ENCODE results near the gene DISP3.

The DISP3 gene

DNA sequence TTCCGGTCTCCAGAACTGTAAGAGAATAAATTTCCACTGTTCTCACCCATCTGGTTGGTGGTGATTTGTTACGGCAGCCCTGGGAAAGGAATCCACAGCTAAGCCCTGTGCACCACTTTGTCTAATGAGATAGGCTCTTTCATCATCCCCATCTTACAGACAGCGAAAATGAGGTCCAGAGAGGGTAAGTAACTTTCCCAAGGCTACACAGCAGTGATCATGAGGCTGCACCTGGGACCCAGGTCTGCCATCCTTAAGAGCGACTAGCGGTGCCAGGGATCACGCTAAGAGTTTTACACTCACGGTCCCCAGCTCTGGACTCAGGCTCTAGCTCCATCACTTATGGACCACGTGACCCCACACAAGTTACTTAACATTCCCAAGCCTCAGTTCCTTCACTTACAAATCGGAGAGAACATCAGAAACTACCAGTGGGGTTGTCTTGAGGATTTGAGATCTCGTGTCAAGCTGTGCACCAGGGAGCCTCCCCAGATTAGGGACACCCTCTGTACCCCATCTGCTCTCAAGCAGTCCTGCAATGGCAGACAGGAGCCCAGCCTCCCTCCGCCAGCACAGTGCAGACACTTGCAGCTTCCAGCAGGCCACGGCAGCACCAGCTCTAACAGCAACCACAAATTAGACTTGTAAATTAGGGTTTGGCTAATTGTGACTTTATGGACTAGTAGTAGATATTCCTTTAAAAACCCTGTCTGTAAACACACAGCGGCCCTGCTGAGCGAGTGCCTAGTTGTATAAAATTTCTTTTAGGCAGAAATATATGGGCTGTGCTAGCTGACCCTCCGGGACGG, 87.3 kb downstream of the DISP3 start:
- Histone ChIP-seq H3K4me1 (ENCODE audit: insufficient read depth, low read length) (peaks cover 13% of the 10 kb centered on the region), H3K36me3 (ENCODE audit: insufficient read depth, low read length) (no peaks in the 10 kb centered on the region), H3K27me3 (ENCODE audit: insufficient read depth, low read length) (peaks cover 12% of the 10 kb centered on the region), H3K9me3 (ENCODE audit: low read length) (no peaks in the 10 kb centered on the region), H3K4me3 (ENCODE audit: low read length) (no peak overlapping the region), H2AFZ (ENCODE audit: low read depth, low read length) (no peak overlapping the region)

DNA sequence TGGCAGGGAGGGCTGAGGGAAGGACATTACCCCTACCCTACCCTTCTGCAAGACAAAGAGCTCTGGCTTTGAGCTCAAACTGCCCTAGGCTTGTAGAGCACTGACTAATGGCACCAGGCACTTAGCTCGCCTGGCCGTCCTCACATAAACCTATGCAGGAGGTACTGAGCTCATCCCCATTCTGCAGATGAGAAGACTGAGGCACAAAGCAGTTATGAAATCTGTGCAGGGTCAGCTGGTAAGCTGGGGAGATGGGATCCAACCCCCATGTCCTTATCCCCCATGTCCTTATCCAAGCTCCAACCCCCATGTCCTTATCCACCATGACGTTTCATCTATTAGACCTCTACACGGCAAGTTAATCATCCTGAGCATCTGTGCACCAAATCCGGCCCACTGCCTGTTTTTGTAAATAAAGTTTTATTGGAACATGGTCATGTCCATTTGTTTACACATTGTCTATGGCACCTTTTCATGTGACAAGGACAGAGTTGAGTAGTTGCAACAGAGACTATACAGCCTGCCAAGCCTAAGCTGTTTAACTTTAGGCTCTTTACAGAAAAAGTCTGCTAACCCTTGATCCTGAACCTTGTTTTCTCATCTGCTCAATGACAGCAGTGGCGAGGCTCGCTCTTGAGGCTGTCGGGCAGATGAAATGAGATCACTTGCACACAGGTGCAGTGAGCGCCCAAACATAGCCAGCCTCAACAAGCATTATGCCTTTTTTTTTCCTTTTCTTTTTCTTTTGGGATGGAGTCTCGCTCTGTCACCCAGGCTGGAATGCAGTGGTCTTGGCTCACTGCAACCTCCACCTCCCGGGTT, 88.5 kb downstream of the DISP3 start:
- H3K4me3 ChIP-seq (ENCODE audit: low read length) = no peak overlapping the region
- H3K9me3 ChIP-seq (ENCODE audit: low read length) = no peaks in the 10 kb centered on the region
- peaks cover 12% of the 10 kb centered on the region for H3K27me3 ChIP-seq (ENCODE audit: insufficient read depth, low read length)
- no peak overlapping the region for H2AFZ ChIP-seq (ENCODE audit: low read depth, low read length)
- no peaks in the 10 kb centered on the region for H3K36me3 ChIP-seq (ENCODE audit: insufficient read depth, low read length)
- peaks cover 13% of the 10 kb centered on the region for H3K4me1 ChIP-seq (ENCODE audit: insufficient read depth, low read length)

DNA sequence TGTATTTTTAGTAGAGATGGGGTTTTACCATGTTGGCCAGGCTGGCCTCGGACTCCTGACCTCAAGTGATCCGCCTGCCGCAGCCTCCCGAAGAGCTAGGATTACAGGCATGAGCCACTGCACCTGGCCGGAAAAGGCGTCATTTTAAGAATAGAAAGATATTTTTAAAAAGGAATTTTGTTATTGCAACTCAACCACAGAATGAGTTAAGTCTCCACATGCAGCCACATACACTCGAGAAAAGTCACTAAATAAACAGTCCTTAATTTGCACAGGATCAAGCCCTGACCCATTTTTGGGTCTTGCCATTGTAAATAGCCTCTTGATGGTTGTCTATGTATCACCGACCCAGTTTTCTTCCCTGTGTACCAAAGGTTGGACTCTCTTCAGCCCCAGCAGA, 89.7 kb downstream of the DISP3 start:
- Histone ChIP-seq H3K36me3 (ENCODE audit: insufficient read depth, low read length) (no peaks in the 10 kb centered on the region), H2AFZ (ENCODE audit: low read depth, low read length) (no peak overlapping the region), H3K27me3 (ENCODE audit: insufficient read depth, low read length) (peaks cover 12% of the 10 kb centered on the region), H3K4me1 (ENCODE audit: insufficient read depth, low read length) (peaks cover 6% of the 10 kb centered on the region), H3K4me3 (ENCODE audit: low read length) (no peak overlapping the region), H3K9me3 (ENCODE audit: low read length) (no peaks in the 10 kb centered on the region)

DNA sequence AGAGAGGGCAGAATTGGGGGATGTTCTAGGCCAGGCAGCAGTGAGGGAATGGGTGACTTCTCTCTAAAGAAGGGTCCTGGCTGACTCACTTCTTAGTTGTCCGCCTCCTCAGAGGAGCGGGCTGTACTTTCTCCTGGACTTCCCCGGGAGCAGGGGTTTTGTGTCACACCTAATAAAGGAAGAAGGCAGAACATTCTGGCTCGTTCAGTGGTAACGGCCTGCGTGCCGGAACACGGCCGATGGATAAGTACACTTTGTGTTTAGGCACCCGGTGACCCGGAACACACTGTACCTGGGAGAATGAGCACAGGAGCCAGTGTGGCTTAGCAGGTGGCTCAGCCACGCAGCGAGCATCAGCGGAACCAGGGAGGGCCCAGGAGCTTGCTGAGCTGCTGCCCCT, 90.6 kb downstream of the DISP3 start:
- Histone ChIP-seq H3K4me1 (ENCODE audit: insufficient read depth, low read length) (no peaks in the 10 kb centered on the region), H2AFZ (ENCODE audit: low read depth, low read length) (no peak overlapping the region), H3K27me3 (ENCODE audit: insufficient read depth, low read length) (peaks cover 12% of the 10 kb centered on the region), H3K9me3 (ENCODE audit: low read length) (no peaks in the 10 kb centered on the region), H3K36me3 (ENCODE audit: insufficient read depth, low read length) (no peaks in the 10 kb centered on the region), H3K4me3 (ENCODE audit: low read length) (no peak overlapping the region)

DNA sequence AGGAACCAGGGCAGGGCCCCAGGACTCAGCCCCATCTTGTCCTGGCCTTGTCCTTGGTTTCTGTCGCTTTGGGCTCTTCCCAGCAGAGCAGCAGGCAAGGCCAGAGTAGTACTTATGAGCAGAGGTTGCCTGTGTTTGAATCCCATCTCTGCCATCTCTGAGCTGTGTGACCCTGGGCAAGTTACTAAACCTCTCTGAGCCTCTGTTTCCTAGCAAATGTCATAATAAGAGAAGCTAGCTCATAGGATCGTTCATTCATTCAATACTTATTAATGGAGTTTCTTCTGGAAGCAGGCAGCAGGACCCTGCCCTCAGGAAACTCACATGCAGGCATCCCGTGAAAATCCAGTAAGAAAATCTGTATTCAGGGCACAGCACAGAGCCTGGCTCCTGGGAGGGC, 91.0 kb downstream of the DISP3 start:
- H3K27me3 ChIP-seq (ENCODE audit: insufficient read depth, low read length) = peaks cover 10% of the 10 kb centered on the region
- H3K4me1 ChIP-seq (ENCODE audit: insufficient read depth, low read length) = no peaks in the 10 kb centered on the region
- H2AFZ ChIP-seq (ENCODE audit: low read depth, low read length) = no peak overlapping the region
- no peak overlapping the region for H3K4me3 ChIP-seq (ENCODE audit: low read length)
- H3K36me3 ChIP-seq (ENCODE audit: insufficient read depth, low read length) = no peaks in the 10 kb centered on the region
- no peaks in the 10 kb centered on the region for H3K9me3 ChIP-seq (ENCODE audit: low read length)

DNA sequence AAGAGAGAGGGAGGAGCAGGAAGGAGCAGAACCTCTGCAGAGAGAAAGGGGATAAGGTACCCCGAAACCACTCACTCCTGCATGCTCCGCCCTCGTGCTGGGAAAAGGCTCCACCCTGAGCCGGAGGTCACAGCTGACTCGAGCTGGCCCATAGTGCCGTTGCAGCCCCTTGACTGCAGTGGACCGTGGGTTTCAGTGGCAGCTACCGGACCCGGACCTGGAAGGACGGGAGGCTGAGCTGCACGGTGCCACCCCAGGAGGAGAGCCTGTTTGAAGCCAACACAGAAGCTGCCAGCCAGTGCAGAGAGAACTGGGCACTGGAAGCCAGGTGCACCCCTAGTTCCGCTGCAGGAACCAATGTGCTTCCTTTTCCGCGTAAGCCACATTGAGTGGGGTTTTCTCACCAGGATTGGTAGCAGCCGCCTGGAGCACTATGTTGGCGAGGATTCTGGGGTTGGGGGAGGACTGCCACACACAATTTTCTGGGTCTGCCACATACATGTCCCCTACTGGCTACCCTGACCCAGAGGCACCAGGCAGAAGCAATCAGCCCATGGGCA, 91.9 kb downstream of the DISP3 start:
- H3K9me3 ChIP-seq (ENCODE audit: low read length) = no peaks in the 10 kb centered on the region
- no peak overlapping the region for H2AFZ ChIP-seq (ENCODE audit: low read depth, low read length)
- H3K4me3 ChIP-seq (ENCODE audit: low read length) = no peak overlapping the region
- no peaks in the 10 kb centered on the region for H3K4me1 ChIP-seq (ENCODE audit: insufficient read depth, low read length)
- H3K27me3 ChIP-seq (ENCODE audit: insufficient read depth, low read length) = peaks cover 7% of the 10 kb centered on the region
- H3K36me3 ChIP-seq (ENCODE audit: insufficient read depth, low read length) = no peaks in the 10 kb centered on the region

DNA sequence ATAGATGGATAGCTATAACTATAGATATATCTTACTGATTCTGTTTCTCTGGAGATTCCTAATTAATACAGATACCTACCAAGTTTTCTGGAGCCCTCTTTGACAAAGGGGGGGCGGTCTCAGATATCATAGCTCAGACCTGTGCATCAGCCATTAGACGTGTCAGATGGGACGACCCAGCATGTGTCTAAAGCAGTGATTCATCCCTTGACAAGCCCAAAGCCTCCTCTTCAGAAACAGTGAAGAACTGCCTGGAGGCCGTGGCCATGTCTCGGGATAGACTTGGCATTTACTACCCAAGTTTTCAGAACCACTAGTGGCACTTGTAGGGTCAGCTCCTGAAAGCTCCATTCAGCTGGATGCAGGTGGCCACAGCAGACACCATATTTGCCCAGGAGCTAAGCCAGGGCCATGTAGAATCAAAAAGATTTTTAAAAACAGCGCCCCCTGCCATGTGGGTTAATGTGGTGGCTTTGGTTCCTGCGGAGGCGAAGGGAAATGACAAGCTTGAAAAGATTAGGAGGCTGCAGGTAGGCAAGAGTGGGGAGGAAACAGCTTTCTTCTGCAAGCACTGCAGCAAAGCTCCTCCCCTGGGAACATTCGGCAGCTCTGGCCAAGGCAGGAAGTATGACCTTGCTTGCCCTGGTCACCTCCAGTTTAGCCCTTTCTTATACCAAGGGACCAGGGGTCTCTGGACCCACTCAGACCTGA, 93.1 kb downstream of the DISP3 start:
- H3K4me1 ChIP-seq (ENCODE audit: insufficient read depth, low read length) = no peaks in the 10 kb centered on the region
- H3K36me3 ChIP-seq (ENCODE audit: insufficient read depth, low read length) = no peaks in the 10 kb centered on the region
- H3K9me3 ChIP-seq (ENCODE audit: low read length) = no peaks in the 10 kb centered on the region
- peaks cover 6% of the 10 kb centered on the region for H3K27me3 ChIP-seq (ENCODE audit: insufficient read depth, low read length)
- H3K4me3 ChIP-seq (ENCODE audit: low read length) = no peak overlapping the region
- H2AFZ ChIP-seq (ENCODE audit: low read depth, low read length) = no peak overlapping the region

DNA sequence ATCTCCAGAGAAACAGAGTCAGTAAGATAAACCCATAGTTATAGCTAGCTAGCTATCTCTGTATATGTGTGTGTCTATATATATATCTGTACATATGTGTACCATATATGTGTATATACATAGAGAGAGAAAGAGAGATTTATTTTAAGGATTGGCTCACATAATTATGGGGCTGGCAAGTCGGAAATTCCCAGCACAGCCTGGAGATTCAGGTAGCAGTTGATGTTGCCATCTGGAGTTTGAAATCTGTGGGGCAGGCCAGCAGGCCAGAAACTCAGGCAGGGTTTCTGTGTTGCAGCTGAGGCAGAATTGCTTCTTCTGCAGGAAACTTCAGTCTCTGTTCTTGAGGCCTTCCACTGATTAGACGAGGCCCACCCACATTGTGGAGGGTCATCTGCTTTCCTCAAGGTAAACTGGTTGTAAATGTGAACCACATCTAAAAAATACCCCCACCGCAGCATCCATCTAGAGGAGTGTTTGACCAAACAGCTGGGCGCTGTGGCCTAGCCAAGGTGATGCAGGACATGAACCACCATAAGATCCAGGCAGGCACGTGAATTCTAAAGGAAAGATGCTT, 94.2 kb downstream of the DISP3 start:
- H3K9me3 ChIP-seq (ENCODE audit: low read length) = no peaks in the 10 kb centered on the region
- peaks cover 2% of the 10 kb centered on the region for H3K27me3 ChIP-seq (ENCODE audit: insufficient read depth, low read length)
- no peaks in the 10 kb centered on the region for H3K36me3 ChIP-seq (ENCODE audit: insufficient read depth, low read length)
- H2AFZ ChIP-seq (ENCODE audit: low read depth, low read length) = no peak overlapping the region
- no peak overlapping the region for H3K4me3 ChIP-seq (ENCODE audit: low read length)
- no peaks in the 10 kb centered on the region for H3K4me1 ChIP-seq (ENCODE audit: insufficient read depth, low read length)

DNA sequence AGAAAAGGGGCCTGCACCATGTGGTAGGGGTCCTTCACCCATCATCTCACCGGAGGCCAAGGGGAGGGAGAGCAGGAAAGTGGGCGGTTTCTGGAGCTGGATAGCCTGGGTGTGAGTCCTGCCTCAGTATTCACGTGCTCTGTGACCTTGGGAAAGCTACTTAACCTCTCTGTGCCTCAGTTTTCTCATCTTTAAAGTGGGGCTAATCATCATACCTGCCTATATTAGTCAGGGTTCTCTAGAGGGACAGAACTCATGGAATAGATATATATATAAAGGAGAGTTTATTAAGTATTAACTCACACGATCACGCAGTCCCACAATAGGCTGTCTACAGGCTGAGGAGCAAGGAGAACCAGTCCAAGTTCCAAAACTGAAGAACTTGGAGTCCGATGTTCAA, 96.6 kb downstream of the DISP3 start:
- Histone ChIP-seq H3K4me3 (ENCODE audit: low read length) (no peak overlapping the region), H2AFZ (ENCODE audit: low read depth, low read length) (no peak overlapping the region), H3K27me3 (ENCODE audit: insufficient read depth, low read length) (peaks cover 2% of the 10 kb centered on the region), H3K9me3 (ENCODE audit: low read length) (no peaks in the 10 kb centered on the region), H3K4me1 (ENCODE audit: insufficient read depth, low read length) (no peaks in the 10 kb centered on the region), H3K36me3 (ENCODE audit: insufficient read depth, low read length) (no peaks in the 10 kb centered on the region)

DNA sequence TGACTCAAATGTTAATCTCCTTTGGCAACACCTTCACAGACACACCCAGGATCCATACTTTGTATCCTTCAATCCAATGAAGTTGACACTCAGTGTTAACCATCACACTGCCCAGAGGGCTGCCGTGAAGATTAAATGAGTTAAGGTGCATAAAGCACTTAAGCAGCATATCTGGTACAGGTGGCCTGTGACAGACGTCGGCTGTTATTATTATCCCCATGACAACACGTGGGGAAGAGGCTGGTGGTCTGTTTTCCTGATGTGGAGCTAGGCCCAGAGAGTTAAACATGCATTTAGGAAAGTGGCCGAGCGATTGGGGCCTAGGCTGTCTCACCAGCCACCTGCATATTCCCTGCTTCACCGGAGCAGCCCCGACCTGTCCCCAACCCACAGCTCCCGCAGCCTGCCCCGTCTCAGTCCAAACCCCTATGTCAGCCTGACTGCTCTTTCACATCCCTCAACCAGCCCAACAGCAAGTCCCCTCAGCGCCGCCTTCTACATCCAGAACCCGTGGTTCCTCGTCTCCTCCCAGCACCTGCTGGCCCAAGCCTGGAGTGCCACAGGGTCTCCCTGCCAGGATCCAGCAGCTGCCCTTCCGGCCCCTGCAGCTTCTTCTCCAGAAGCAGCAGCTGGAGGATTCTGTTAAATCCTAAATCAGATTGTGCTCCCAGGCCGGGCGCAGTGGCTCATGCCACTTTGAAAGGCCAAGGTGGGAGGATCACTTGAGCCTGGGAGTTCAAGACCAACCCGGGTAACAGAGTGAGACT, 97.3 kb downstream of the DISP3 start:
- no peaks in the 10 kb centered on the region for H3K9me3 ChIP-seq (ENCODE audit: low read length)
- H3K4me1 ChIP-seq (ENCODE audit: insufficient read depth, low read length) = no peaks in the 10 kb centered on the region
- H3K27me3 ChIP-seq (ENCODE audit: insufficient read depth, low read length) = peaks cover 2% of the 10 kb centered on the region
- no peaks in the 10 kb centered on the region for H3K36me3 ChIP-seq (ENCODE audit: insufficient read depth, low read length)
- H2AFZ ChIP-seq (ENCODE audit: low read depth, low read length) = no peak overlapping the region
- no peak overlapping the region for H3K4me3 ChIP-seq (ENCODE audit: low read length)

DNA sequence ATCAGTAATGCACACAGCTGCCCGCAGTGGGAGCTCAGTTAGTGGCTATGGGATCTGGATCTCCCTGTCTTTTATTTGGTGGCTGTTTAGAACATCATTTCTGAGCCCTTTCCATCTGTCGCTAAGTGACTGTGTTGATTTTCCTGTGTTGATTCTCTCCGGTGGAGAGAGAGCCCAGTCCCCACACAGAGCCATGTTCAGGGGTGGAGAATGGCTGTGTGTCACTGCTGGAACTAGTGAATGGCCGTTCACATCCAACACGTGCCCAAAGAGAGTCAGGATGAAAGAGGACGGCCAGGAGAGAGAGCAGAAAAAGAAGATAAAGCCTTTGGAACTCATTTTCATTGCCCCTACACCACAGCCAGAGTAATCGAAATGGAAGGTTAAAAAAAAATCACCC, 99.0 kb downstream of the DISP3 start:
- Histone ChIP-seq H3K4me3 (ENCODE audit: low read length) (no peak overlapping the region), H3K4me1 (ENCODE audit: insufficient read depth, low read length) (no peaks in the 10 kb centered on the region), H2AFZ (ENCODE audit: low read depth, low read length) (no peak overlapping the region), H3K36me3 (ENCODE audit: insufficient read depth, low read length) (no peaks in the 10 kb centered on the region), H3K9me3 (ENCODE audit: low read length) (no peaks in the 10 kb centered on the region), H3K27me3 (ENCODE audit: insufficient read depth, low read length) (peaks cover 6% of the 10 kb centered on the region)

DNA sequence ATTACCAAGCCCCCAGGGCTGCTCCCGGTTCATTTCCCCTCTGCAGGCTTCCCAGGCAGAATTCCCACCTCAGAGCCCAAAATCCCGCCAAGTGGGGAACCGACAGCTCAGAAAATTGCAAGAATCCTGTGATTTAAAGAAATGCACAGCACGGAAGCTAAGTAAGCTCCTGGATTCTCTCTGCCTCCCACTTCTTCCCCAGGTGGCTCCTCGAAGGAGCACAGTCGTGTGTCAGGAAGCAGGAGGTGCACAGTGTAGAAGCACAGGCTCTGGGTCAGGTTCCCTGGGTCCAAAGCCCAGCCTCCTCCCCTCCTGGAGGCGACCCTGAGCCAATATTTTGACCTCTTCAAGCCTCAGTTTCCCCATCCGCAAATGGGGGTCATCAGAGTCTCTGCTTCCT, 100.6 kb downstream of the DISP3 start:
- H2AFZ ChIP-seq (ENCODE audit: low read depth, low read length) = no peak overlapping the region
- no peaks in the 10 kb centered on the region for H3K9me3 ChIP-seq (ENCODE audit: low read length)
- H3K4me3 ChIP-seq (ENCODE audit: low read length) = no peak overlapping the region
- H3K36me3 ChIP-seq (ENCODE audit: insufficient read depth, low read length) = no peaks in the 10 kb centered on the region
- no peaks in the 10 kb centered on the region for H3K4me1 ChIP-seq (ENCODE audit: insufficient read depth, low read length)
- peaks cover 6% of the 10 kb centered on the region for H3K27me3 ChIP-seq (ENCODE audit: insufficient read depth, low read length)

Measured in neuron (in vitro differentiated cells).